Measurements from ENCODE around the gene SMYD1. TPM values are rescaled to one million over a fixed set of nuclear protein-coding genes. Genes with fewer than 3 reads are reported as not detected.

Gene SMYD1
- total and polyA plus RNA-seq, 2 donors (not counting 1 experiment from before 2014, with no cell fraction given) = not detected

DNA sequence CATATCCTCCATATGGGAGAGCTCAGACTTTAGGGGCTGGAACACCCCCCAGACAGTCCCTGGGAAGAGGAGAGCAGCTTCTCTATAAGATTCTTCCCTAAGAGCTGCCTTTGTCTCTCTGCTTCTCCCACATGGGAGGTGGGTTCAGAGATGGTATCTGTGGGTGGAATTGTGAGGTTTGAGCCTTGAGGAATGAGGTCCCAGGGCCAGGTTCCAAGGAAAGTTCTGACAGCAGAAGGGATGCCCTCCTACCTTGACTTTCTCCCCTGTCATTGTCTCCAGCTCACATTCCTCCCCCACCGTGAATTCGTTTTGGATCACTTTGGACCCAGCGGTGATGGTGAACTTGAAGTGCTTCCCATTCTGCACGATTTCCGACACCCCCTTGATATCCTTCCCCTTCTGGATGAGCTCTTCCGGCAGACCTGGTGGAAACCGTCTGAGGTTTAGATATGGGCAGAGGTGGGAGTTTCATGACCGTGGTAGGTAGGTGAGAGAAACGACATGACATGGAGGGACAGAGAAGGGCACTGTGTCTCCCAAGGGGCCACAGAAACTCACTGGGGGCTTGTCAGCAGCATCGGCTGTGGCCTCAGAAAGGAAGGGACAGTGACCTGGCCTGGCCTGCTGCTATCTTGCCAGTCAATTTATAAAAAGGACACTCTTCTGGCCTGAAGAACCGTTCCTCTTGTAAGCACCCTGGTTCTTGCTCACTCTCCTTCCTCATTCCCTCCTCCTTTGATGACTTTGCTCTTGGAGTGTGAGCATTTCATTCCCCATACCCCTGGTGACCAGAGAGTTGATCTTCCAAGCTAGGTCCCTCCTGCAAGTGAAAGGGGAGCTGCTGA, 58.5 kb downstream of the SMYD1 start:
- Histone ChIP-seq H2AFZ (ENCODE audit: insufficient read depth, low read depth, low read length, poor library complexity, severe bottlenecking) (no peak overlapping the region), H3K4me2 (replicated peaks; ENCODE audit: low read depth, low read length, poor library complexity, severe bottlenecking) (no peak overlapping the region), H3K4me1 (ENCODE audit: control insufficient read depth in 2 of 2, insufficient read depth in 2 of 2, low read length in 2 of 2) (no peaks in the 10 kb centered on the region), H3K4me3 (ENCODE audit: control extremely low read depth in 1 of 5, extremely low read depth in 1 of 5, insufficient read depth in 1 of 5, low read depth in 2 of 5, low read length in 4 of 5) (no peak overlapping the region), H3K27ac (ENCODE audit: low read length in 2 of 2) (no peak overlapping the region), H3K9ac (ENCODE audit: low read length) (no peak overlapping the region), H3K27me3 (replicated peaks in 1 of 4; ENCODE audit: control extremely low read depth in 1 of 4, control insufficient read depth in 3 of 4, insufficient read depth in 4 of 4, low read length in 3 of 4) (peaks cover 0 to 8% (median 4%) of the 10 kb centered on the region in 4 experiments), H3K36me3 (replicated peaks in 1 of 2; ENCODE audit: control extremely low read depth in 1 of 2, control insufficient read depth in 1 of 2, extremely low read depth in 1 of 2, insufficient read depth in 2 of 2, low read length in 1 of 2) (no peaks in the 10 kb centered on the region), H3K9me3 (ENCODE audit: control extremely low read depth in 1 of 3, control insufficient read depth in 2 of 3, insufficient read depth in 1 of 3, low read length in 2 of 3) (no peaks in the 10 kb centered on the region), H4K20me1 (ENCODE audit: control insufficient read depth, insufficient read depth, low read length, poor library complexity, severe bottlenecking) (no peaks in the 10 kb centered on the region), H3K79me2 (ENCODE audit: control insufficient read depth, insufficient read depth, low read length) (no peaks in the 10 kb centered on the region)
- 95% methylated on average over 8 of the region's 11 CpGs for WGBS (ENCODE audit: insufficient coverage)
- H3K4me3 Mint-ChIP-seq = no peak overlapping the region
- DNase-seq (no peak), ATAC-seq (ENCODE audit: low read depth) (no peak)
- no peak overlapping the region for H3K27ac Mint-ChIP-seq
- intact Hi-C loops (cut with micrococcal nuclease) = no loop called here
- peaks cover 29% of the 10 kb centered on the region for H3K27me3 Mint-ChIP-seq
- no peaks in the 10 kb centered on the region for H3K9me3 Mint-ChIP-seq (ENCODE audit: insufficient read depth)
- no peak for TF ChIP-seq EZH2 (IDR thresholded peaks at IDR 0.05; ENCODE audit: borderline replicate concordance, insufficient read depth, low read depth, low read length, poor library complexity, severe bottlenecking)
- TF ChIP-seq, protein P1, sequence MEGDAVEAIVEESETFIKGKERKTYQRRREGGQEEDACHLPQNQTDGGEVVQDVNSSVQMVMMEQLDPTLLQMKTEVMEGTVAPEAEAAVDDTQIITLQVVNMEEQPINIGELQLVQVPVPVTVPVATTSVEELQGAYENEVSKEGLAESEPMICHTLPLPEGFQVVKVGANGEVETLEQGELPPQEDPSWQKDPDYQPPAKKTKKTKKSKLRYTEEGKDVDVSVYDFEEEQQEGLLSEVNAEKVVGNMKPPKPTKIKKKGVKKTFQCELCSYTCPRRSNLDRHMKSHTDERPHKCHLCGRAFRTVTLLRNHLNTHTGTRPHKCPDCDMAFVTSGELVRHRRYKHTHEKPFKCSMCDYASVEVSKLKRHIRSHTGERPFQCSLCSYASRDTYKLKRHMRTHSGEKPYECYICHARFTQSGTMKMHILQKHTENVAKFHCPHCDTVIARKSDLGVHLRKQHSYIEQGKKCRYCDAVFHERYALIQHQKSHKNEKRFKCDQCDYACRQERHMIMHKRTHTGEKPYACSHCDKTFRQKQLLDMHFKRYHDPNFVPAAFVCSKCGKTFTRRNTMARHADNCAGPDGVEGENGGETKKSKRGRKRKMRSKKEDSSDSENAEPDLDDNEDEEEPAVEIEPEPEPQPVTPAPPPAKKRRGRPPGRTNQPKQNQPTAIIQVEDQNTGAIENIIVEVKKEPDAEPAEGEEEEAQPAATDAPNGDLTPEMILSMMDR (IDR thresholded peaks at IDR 0.05) = no peak
- H3K4me1 Mint-ChIP-seq = no peaks in the 10 kb centered on the region
- CTCF ChIA-PET = no interaction called here
- POLR2A ChIA-PET = no interaction called here

All from B cell (primary cell).